GM23338 (cell line): ENCODE data around the gene MSH3.

Experiments used
- EZH2phosphoT487 ChIP-seq: fragments of 200-600 bp; sonication (generic); IDR thresholded peaks from one replicate; pipeline ENCODE4 v1.8.1; 2018; ENCODE audit warnings: antibody characterized with exemption; ENCODE audit not compliant: unreplicated experiment
- TF ChIP-seq, protein P1 (sequence below), 2 experiments: fragments of 200-600 bp in 1 of 2; sonication (generic) in 1 of 2; conservative IDR thresholded peaks; 2 replicates each; pipeline versions ENCODE4 v1.5.1 to v1.6.1; 2016 to 2017; ENCODE audit warnings: antibody characterized with exemption in 2 of 2, low read depth in 2 of 2, mild to moderate bottlenecking in 2 of 2, moderate library complexity in 1 of 2

GRCh38 chr5:80720181-80720580 is 65.7 kb downstream of the MSH3 start:
- TF ChIP-seq, protein P1, sequence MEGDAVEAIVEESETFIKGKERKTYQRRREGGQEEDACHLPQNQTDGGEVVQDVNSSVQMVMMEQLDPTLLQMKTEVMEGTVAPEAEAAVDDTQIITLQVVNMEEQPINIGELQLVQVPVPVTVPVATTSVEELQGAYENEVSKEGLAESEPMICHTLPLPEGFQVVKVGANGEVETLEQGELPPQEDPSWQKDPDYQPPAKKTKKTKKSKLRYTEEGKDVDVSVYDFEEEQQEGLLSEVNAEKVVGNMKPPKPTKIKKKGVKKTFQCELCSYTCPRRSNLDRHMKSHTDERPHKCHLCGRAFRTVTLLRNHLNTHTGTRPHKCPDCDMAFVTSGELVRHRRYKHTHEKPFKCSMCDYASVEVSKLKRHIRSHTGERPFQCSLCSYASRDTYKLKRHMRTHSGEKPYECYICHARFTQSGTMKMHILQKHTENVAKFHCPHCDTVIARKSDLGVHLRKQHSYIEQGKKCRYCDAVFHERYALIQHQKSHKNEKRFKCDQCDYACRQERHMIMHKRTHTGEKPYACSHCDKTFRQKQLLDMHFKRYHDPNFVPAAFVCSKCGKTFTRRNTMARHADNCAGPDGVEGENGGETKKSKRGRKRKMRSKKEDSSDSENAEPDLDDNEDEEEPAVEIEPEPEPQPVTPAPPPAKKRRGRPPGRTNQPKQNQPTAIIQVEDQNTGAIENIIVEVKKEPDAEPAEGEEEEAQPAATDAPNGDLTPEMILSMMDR (conservative IDR thresholded peaks at IDR 0.05; ENCODE audit: low read depth in 2 of 2) = no peak
- TF ChIP-seq EZH2phosphoT487 = no peak
